GM18870 (cell line): ENCODE measurements around the gene RIT1.

ENCODE experiments used
- ATAC-seq: cut with Tn5 transposase; IDR thresholded peaks from one replicate; pipeline ENCODE4 v1.9.1; 2021; ENCODE audit warnings: moderate library complexity; ENCODE audit not compliant: unreplicated experiment

RIT1 gene, protein sequence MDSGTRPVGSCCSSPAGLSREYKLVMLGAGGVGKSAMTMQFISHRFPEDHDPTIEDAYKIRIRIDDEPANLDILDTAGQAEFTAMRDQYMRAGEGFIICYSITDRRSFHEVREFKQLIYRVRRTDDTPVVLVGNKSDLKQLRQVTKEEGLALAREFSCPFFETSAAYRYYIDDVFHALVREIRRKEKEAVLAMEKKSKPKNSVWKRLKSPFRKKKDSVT

DNA sequence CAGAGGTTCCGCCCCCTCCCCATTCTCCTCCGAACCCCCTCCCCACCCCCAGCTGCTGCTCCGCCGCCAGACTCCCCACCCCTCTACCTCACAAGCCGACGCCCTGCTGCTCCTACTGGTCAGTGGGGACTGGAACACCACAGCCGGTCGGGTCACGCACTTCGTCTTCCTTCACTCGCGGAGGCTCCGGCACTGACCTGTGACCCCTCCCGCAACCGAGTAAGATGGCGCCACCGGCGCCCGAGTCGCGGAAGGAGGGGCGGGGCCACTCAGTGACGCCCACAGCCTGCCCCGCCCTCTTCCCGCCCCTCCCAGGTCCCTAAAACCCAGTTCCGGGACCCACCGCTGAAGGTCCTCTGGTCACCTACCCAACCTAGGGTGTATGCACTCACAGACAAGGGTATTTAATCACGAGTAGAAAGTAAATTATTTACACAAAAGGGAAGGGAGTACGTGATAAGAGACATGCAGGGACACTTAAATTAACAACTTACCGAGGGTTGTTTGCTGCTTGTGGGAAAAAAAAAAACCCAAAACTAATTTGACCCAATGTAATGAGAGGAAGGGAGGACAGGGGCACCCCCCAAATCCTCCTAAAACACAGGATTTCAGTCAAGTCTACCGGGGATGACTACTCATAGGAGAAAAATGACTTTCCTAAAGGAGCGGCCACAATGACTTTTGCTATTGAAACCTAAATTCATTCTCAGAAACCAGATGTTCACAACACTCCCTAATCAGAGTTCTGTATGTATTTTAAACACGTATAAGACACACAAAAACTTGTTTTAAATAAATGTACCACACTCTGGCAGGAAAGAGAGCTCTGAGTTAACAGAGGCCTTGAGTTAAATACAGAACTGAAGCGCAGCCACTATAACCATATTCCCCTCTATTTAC, at the start of gene RIT1:
Gene RIT1 (minus strand): TSS at position 194 of the 900 bp plus-strand sequence. CDS start 588 bp downstream, outside the sequence.
- ATAC-seq = peak; percentile 74

DNA sequence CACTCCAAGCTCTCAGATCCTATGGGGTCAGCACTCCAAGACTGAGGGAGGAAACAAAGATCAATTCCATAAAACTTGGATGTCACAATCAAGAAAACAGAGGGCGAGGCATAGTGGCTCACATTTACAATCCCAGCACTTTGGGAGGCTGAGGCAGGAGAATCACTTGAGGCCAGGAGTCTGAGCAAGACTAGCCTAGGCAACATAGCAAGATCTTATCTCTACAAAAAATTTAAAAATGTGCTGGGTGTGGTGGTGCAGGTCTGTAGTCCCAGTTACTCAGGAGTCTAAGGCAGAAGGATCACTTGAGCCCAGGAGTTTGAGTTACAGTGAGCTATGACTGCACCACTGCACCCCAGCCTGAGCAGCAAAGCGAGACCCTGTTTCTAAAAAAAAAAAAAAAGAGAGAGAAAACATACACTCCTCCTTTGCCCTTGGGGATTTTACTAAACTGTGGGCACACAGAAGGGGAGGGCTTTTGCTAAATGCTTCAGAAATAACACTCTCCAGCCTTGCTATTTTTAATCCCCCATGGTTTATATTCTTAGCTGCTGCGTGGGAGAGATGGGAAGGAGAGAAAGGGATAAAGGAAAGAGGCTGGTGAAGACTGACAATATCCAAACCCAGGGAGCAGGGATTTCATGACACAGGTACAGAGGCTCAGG, 49.1 kb upstream of the RIT1 start:
- no peak for ATAC-seq

DNA sequence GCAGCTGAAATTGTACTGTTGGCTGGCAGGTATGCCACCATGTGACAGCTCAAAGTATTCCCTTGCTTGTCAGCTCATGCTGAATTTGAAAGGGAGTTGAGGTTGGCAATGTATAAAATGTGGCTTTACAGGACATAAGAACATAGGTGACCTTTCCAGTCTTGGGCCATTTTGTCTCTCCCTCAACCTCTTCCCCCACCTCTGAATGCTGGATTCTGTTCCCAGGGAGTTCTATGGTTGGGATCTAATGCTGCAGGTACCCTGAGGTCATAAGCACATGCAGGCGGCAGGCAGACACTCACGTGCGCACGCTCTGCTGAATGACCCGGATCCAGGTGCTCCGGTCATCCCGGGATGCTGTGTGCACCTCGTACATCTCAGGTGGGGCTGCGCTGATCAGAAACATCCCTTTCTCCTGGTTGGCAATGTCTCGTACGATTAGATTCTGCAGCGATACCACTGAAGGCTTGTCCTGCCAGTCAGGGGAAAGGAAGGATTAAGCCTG, 46.3 kb upstream of the RIT1 start:
- no peak for ATAC-seq

DNA sequence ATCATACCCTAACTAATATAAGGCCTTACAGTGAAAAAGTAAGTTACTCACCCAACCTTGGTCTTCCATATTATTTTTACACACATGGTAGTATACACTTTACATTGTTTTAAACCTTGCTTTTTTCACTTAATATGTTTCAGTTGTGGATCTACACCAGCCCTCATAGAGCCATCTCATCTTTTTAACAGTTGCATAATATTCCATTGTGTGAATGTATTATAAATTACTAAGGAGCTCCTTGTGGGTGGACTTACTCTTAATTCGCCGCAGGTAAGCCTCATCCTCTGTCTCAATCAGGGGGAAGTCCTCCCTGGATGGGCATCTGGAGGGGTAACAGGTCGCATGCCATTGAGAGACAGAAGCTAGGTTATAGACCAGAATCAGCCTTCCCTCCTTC, 43.5 kb upstream of the RIT1 start:
- ATAC-seq = no peak

DNA sequence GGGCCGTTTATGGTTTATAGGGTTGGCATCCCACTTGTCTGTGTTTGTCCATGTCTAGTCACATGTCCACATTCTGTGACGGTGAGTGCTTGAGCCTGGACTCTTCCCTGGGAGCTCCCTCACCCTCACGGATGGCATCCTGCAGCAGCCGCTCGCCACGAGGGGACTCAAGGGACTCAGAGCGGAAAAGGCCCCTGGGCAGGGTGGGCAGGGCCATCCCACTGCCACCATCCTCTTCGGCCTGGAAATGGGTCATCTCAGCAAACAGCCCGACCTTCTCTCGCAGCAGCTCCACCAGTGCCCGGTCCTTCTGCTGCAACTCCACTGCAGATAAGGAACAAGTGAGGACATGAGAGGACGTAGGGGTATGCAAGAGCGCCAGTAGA, 41.3 kb upstream of the RIT1 start:
- no peak for ATAC-seq

DNA sequence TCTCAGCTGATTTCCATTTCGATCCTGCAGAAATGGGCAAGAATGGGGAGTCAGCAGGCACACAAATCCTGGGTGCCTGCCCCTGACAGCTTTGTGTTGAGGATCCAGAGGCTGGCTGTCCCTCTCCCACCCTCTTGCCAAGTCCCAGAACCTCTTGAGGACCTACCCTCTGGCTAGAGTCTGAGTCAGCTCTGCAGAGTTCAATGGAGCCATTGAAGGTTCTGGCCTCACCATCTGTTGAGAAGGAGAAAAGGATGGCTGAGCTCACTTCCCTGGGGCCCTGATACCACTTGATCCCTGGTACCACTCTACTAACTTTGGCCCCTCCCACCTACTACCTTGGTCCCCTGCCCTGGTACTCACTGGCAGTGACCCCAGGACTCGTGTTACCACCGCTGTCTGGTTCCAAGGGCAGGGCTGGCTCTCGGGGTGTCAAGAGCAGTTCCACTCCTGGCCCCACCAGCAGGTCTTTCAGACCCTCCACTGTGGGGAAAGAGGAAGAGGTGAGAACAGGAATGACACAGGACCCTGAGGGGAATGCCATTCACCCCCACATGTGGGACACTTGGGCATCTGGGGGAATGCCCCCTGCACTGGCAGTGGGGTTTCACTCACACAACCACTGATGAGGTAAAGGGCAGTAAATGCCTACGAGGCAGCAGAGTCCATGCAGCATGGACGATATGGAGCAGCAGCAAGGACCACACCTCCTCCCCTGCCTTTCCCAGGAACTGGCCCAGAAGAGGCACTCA, 40.8 kb upstream of the RIT1 start:
- ATAC-seq = no peak

DNA sequence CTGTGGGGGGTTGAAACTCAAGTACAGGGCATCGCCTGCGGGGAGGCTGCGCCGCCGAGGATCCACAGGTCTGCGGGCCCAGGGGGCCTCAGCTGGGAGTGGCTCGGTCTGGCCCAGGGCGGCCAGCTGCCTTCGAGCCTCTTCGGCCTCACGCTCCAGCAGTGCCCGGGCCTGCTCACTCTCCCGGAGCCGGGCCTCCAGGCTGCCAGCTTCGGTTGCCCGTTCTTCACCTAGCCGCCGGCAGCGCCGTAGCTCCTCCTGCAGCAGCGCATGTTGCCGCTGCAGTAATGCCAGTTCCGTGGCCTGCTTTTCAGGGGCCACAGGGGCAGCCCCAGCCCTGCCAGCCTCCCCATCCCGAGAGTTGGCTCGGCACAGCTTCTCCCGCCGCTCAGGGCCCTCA, 39.7 kb upstream of the RIT1 start:
- no peak for ATAC-seq

DNA sequence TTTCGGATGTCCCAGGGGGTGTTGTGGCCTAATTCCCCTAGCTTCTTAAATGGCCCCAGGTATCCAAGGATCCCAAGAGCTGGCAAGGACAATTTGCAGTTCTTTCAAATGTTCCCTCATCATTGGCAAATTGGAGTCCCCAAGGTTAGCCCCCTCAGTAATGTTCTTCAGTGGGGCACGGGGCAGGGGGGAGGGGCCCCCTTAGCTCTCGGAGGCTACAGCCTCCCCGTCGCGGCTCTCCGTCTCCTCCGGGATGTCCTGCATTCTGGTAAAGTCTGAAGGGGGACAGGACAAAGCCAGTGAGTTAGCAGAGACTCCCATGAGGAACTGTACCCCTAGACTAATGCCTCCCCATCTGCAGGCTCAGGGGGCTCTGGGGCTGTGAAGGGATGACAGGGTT, 36.6 kb upstream of the RIT1 start:
- no peak for ATAC-seq

DNA sequence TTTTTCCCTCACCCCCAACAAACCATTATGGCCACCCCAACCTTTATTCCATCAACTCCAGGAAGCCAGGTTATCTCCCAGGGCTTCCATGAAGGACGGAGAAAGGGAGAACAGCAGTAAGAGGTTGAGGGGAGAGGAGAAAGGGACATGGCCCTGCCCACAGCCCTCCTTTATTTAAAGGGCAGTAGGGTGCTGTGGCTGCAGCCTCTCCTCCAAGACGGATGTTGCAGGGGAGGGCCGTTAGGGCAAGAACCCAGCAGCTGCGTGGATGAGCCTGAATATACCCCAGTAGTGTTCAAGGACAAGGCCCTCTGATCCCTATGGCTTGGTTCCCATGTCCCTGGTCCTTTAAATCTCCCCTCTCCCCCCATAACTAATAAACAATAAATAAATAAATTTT, 36.1 kb upstream of the RIT1 start:
- no peak for ATAC-seq

DNA sequence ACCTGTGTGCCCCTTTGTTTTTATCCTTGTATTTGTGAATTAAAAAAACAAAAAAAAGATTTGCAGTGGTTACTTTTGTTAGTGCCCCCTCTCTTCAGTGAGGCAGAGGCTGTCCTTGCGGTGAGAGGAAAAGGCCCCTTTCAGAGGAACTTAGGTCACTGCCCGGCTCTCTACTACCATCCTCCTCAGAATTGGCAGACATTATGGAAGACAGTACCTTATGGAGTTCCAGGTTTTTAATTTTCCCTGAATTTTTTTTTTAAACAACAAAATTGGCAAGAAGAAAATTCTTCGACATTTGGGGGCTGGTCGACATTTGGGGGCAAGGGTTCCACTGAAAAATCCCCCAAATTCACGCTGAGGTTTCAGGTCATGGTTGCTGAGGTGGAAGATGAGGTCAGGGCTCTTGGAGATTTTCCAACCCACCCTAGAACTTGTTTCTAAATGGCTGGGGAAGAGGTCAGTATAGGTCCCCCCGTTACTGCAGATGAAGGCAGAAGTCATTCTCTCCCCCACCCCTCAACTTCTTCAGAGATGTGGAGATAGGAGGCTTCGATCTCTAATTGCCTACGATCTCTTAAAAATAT, 35.6 kb upstream of the RIT1 start:
- no peak for ATAC-seq

DNA sequence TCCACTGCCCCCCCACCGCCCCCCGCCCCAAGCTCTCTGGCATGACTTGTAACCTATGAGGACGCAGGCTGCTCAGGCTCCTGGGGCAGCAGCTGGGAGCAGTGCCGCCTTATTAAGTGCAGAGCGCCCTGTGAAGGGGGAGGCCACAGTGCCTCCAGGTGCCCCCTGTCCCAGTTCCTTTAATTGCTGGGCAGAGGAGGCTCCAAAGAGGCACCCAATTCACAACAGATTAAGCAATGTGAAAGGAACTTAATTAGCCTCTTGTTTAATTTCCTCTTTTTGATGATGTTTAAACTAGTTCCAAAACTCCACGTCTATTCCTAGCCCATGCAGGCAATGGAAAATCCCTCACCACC, 33.3 kb upstream of the RIT1 start:
- ATAC-seq = no peak

DNA sequence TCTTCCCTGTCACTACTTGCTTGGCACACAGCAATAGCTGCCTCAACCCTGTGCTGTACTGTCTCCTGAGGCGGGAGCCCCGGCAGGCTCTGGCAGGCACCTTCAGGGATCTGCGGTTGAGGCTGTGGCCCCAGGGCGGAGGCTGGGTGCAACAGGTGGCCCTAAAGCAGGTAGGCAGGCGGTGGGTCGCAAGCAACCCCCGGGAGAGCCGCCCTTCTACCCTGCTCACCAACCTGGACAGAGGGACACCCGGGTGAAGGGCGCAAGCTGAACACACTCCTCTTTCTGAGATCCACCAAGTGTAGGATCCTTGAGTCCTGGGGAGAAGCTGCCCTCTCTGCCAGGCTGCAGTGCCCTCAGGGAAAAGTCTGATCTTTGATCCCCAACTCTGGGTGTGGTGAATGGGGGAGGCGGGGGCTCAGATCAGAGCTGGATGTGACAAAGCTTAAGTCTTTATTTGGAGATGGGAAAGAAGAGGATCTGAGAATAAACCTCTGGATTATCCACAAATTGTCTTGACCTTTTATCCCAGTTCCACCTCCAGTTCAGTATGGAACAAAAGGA, 31.5 kb upstream of the RIT1 start:
- ATAC-seq = no peak

DNA sequence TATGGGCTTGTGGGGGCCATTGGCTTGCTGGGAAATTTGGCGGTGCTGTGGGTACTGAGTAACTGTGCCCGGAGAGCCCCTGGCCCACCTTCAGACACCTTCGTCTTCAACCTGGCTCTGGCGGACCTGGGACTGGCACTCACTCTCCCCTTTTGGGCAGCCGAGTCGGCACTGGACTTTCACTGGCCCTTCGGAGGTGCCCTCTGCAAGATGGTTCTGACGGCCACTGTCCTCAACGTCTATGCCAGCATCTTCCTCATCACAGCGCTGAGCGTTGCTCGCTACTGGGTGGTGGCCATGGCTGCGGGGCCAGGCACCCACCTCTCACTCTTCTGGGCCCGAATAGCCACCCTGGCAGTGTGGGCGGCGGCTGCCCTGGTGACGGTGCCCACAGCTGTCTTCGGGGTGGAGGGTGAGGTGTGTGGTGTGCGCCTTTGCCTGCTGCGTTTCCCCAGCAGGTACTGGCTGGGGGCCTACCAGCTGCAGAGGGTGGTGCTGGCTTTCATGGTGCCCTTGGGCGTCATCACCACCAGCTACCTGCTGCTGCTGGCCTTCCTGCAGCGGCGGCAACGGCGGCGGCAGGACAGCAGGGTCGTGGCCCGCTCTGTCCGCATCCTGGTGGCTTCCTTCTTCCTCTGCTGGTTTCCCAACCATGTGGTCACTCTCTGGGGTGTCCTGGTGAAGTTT, 30.8 kb upstream of the RIT1 start:
- no peak for ATAC-seq

DNA sequence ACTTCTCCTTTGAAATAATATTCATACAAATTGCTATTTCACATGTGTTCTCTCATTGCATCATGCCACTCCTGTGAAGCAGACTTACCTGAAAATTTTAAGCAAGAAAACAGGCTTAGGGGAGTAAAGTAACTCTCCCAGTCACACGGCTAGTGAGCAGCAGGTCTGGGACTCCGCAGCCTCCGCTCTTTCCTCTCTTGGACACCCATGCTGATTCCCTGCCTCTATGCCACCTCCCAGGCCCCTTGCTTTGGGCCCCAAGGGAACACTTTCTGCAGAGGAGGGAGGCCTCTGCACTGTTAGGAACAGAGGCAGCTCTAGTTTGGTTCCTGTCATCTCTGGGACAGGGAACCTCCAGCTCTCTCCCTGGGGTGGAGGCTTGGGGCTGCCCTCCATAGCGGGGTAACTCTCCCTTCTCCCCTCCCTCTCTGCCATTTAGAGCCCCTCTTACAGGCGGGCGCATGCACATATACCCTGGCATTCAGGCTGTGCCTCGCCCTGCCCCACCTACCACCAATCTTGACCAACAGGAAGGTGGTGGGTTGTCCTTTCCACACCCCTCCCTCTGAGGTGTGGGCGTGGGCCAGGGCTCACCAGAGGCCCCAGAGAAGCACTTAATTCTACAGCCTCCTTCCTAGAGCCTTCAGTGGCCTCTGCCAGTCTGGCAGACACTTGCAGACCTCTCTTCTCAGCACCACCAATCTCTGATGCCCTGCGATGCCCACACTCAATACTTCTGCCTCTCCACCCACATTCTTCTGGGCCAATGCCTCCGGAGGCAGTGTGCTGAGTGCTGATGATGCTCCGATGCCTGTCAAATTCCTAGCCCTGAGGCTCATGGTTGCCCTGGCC, 30.1 kb upstream of the RIT1 start, which contains the start of gene RXFP4:
Gene RXFP4 (plus strand): TSS at position 646 of the 852 bp plus-strand sequence. CDS start 72 bp downstream, at position 718.
- no peak for ATAC-seq

DNA sequence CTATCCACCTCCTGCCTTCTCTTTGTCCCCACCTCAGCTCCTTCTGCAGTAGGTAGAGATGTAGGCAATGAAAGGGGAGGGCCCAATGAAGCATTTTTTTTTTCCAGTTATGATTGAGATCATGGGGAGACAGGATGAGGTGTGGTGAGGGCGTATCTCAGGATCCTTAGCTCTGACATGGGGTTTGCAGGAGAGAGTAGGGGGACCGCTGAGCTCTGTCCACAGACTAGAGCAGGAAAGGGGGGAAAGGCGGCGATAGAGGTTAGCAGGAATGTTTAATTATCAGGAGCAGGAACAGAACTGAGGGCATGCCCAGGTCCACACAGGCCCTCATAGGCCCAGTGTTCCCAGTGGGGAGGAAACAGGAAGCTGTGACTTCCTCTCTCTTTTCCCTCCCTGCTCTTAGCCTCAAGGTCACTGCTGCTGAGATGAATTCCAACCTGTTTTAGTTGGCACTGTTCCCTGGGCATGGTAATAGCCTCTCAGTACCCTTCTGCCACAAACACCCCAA, 29.4 kb upstream of the RIT1 start:
- no peak for ATAC-seq

DNA sequence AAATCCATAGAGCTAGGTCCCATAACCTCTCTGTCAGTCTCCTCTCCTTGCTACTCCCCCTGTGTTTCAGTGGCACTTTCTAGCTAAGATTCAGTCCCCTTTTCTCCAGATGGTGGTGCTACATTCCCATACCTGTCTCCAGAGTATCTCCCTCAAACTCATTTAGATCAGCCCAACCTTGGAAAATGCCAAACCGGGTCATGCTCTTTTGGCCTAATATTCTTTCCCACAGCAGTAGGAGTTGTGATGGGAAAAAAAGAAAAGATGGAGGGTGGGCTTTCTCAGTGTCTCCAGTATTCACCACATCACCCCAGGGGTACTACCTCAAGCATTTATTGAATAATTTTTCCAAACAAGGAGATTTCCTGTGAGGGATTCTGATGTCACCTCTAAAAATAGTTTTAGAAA, 27.1 kb upstream of the RIT1 start:
- ATAC-seq = no peak

DNA sequence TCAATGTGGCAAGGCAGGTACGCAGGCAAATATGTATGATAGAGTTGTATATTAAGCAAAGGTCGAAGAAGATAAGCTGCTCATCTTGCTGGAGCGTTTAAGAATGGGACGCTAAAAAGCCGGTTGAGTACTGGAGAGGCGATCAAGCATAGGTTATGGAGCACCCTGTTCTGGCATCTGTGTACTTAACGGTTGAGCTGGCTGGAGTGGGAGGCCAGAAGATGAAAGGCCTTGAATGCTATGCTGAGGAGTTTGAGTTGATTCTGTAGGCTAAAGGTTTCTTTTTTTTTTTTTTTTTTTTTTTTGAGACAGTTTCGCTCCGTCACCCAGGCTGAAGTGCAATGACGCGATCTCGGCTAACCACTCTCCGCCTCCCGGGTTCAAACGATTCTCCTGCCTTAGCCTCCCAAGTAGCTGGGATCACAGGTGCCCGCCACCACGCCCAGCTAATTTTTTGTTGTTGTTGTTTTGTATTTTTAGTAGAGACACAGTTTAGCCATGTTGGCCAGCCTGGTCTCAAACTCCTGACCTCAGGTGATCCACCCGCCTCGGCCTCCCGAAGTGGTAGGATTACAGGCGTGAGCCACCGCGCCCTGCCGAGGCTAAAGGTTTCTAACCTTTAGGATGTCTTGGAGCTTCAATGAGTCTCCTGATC, 23.9 kb upstream of the RIT1 start:
- ATAC-seq = no peak
